OCI-LY7 (cell line): Measurements from ENCODE around the gene G3BP2.

Experiments
- EZH2phosphoT487 ChIP-seq: fragments of 200-600 bp; sonication (generic); IDR thresholded peaks from 2 replicates; pipeline ENCODE4 v1.6.1; 2018; ENCODE audit warnings: low read depth, borderline replicate concordance, mild to moderate bottlenecking, mixed run types, antibody characterized with exemption, low read length, moderate library complexity, mixed read lengths
- TF ChIP-seq, protein P1 (sequence below): fragments of 200-600 bp; sonication (generic); conservative IDR thresholded peaks from 2 replicates; pipeline ENCODE4 v1.5.1; 2014; ENCODE audit warnings: mild to moderate bottlenecking, antibody characterized with exemption, low read length, moderate library complexity, mixed read lengths

DNA sequence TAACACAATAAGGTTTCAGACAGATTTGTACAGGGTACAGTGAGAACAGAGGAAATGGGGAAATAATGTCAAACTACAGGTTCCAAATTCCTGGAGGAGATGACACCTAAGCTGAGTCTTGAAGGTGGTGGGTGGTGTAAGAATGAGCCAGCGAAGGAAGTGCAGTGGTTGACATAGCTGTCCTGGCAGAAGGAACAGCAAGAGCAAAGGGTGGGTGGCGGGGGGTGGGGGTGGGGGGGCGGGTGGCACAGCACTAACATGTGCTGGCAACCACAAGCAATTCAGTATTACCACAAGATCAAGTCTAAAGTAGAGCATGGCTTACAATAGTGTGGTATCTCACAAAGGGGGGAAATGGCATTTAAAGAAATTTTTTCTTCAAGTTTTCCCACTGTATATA is 13.1 kb upstream of the G3BP2 start:
- TF ChIP-seq, protein P1, sequence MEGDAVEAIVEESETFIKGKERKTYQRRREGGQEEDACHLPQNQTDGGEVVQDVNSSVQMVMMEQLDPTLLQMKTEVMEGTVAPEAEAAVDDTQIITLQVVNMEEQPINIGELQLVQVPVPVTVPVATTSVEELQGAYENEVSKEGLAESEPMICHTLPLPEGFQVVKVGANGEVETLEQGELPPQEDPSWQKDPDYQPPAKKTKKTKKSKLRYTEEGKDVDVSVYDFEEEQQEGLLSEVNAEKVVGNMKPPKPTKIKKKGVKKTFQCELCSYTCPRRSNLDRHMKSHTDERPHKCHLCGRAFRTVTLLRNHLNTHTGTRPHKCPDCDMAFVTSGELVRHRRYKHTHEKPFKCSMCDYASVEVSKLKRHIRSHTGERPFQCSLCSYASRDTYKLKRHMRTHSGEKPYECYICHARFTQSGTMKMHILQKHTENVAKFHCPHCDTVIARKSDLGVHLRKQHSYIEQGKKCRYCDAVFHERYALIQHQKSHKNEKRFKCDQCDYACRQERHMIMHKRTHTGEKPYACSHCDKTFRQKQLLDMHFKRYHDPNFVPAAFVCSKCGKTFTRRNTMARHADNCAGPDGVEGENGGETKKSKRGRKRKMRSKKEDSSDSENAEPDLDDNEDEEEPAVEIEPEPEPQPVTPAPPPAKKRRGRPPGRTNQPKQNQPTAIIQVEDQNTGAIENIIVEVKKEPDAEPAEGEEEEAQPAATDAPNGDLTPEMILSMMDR = no peak
- TF ChIP-seq EZH2phosphoT487 = no peak
